DND-41 (cell line): ENCODE measurements around the gene ATXN8OS.

Source experiments
- CTCF ChIP-seq: IDR thresholded peaks from 2 replicates; pipeline ENCODE4 v1.5.1; 2012; ENCODE audit warnings: borderline replicate concordance, low read length, moderate library complexity, mild to moderate bottlenecking; ENCODE audit not compliant: poor library complexity, severe bottlenecking; ENCODE audit errors: extremely low read depth
- EZH2 ChIP-seq: IDR thresholded peaks from 3 replicates; pipeline ENCODE4 v1.6.1; 2012; ENCODE audit warnings: borderline replicate concordance, low read depth, mild to moderate bottlenecking, moderate library complexity, low read length, inconsistent platforms; ENCODE audit not compliant: severe bottlenecking

- TF ChIP-seq CTCF (no peak), EZH2 (no peak)
These were observed 65.4 kb downstream of the ATXN8OS start for GRCh38 chr13:70172946-70173597.
